ENCODE measurements around the gene BBS2. TPM values are rescaled to one million over a fixed set of nuclear protein-coding genes. Genes with fewer than 3 reads are reported as not detected.

BBS2 gene
- polyA plus RNA-seq, 2 of the 4 experiments (the other 2 are of a cell fraction): 44.4 to 61.4 TPM

DNA sequence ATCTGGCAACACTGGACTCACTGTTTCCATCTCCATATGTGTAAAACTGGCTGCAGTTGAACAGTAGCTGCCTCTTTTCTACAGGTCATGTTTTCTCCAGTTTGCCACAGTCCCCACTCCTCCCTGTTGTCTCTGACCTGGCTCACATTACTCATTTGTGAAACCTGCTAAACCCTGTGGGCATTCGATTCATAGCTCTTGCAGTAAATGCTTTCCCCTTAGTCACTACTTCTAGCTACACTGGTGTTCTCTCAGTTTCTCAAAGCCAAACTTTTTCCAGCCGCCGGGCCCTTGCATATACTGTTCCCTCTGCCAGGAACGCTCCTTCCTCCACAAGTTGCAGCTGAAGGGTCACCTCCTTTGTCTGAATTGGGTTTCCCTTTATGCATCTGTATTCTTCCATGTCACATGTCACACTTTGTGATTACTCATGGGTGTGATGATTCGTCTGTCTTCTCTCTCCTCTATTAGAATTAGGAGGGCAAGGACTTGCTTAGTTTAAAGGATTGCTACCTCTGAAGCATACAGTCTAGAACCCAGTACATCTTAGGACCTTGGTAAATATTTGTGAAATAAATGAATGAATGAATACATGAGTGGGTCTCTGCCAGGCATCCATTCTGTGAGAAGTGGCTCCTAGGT is 30.0 kb upstream of the BBS2 start:
- DNase-seq (ENCODE audit: low read depth in 1 of 2, low spot score in 1 of 2) (no peak), ATAC-seq (0 out of 6 replicates have a peak, but pooled peaks of 1 of the 2 experiments have one; percentile 19), FAIRE-seq (no peak)
- Histone ChIP-seq H3K4me2 (no peak overlapping the region), H3K9me3 (no peaks in the 10 kb centered on the region), H3K4me3 (no peak overlapping the region), H3K4me1 (no peaks in the 10 kb centered on the region), H3K27ac (no peak overlapping the region)
- TF ChIP-seq GATA3 (IDR thresholded peaks at IDR 0.05; ENCODE audit: borderline replicate concordance) (no peak), ZFP36 (IDR thresholded peaks at IDR 0.05; ENCODE audit: borderline replicate concordance, partially characterized antibody) (peak; percentile 66)
- ChIA-PET CTCF (interaction anchor here (0.7 to 2.3 kb wide), 6 partner anchors 12 to 151 kb away, joined by 3 to 7 read pairs (median 4); partner anchors contain the start of gene MT4), POLR2A (no interaction called here)
- WGBS (ENCODE audit: missing lambda C conversion rate): 66% methylated on average over 5 of the region's 5 CpGs

DNA sequence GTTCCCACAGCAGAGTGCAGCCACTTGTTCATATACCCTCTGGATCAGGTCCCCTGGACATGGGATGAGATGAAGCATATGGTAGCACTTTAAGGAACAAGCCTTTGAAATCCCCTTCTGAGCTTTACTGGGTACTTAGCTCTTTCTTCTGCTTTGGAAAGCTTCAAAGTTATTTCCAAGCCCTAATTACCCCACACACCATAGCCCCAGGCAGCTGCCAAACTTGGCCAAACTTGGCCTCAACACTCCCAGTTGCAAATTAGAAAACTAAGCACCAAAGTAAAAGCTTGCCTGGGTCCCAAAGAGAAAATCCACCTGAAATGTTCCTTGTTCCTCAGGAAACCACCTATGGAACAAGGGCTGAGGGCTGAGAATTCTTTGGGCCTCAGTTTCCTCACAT is 29.3 kb upstream of the BBS2 start:
- Histone ChIP-seq H3K4me2 (no peak overlapping the region), H3K4me3 (no peak overlapping the region), H3K27ac (no peak overlapping the region), H3K9me3 (no peaks in the 10 kb centered on the region), H3K4me1 (no peaks in the 10 kb centered on the region)
- DNase-seq (ENCODE audit: low read depth in 1 of 2, low spot score in 1 of 2) (no peak), ATAC-seq (no peak), FAIRE-seq (no peak)
- POLR2A ChIA-PET: no interaction called here
- CTCF ChIA-PET: interaction anchor here (0.7 to 2.3 kb wide), 4 partner anchors 12 to 28 kb away, joined by 3 to 7 read pairs (median 4); no protein-coding TSS in a partner anchor
- TF ChIP-seq NPAS2 (CRISPR knock-in tag; IDR thresholded peaks at IDR 0.05; ENCODE audit: borderline replicate concordance) (no peak), CBX8 (IDR thresholded peaks at IDR 0.05) (no peak), FOSB (CRISPR knock-in tag; IDR thresholded peaks at IDR 0.05) (no peak), EHF (CRISPR knock-in tag; IDR thresholded peaks at IDR 0.05) (no peak), MAFK (IDR thresholded peaks at IDR 0.05; ENCODE audit: partially characterized antibody) (no peak), HMGXB4 (CRISPR knock-in tag; IDR thresholded peaks at IDR 0.05; ENCODE audit: borderline replicate concordance) (no peak), ZNF302 (CRISPR knock-in tag; IDR thresholded peaks at IDR 0.05) (no peak), CTCF (IDR thresholded peaks at IDR 0.05) (no peak), ELK1 (IDR thresholded peaks at IDR 0.05; ENCODE audit: low read depth, low read length) (no peak), CEBPB (IDR thresholded peaks at IDR 0.05) (no peak), RNF2 (IDR thresholded peaks at IDR 0.05; ENCODE audit: borderline replicate concordance, low read depth) (no peak)

- no peak overlapping the region for H3K4me2 ChIP-seq
Observed at GRCh38 chr16:56547949-56548567, 28.2 kb upstream of the BBS2 start.

More at GRCh38 chr16:56547949-56548567, 28.2 kb upstream of the BBS2 start:
- CTCF ChIA-PET: interaction anchor here (0.9 to 1.8 kb wide), 2 partner anchors 34 to 45 kb away, joined by 3 to 6 read pairs; no protein-coding TSS in a partner anchor
- H3K4me3 ChIP-seq: no peak overlapping the region
- ATAC-seq (no peak), DNase-seq (ENCODE audit: low read depth in 1 of 2, low spot score in 1 of 2) (no peak), FAIRE-seq (no peak)
- H3K4me1 ChIP-seq: no peaks in the 10 kb centered on the region
- 79% methylated on average over 4 of the region's 4 CpGs for WGBS (ENCODE audit: missing lambda C conversion rate)
- H3K27ac ChIP-seq: no peak overlapping the region
- H3K9me3 ChIP-seq: no peaks in the 10 kb centered on the region
- POLR2A ChIA-PET: no interaction called here
- no peak for TF ChIP-seq MYC (IDR thresholded peaks at IDR 0.05; ENCODE audit: borderline replicate concordance, low read length)
- TF ChIP-seq RAD21 (conservative IDR thresholded peaks at IDR 0.05 in 1 of 2, IDR thresholded peaks at IDR 0.05 in 1 of 2): no peak
- TF ChIP-seq CBX8 (IDR thresholded peaks at IDR 0.05): no peak
- no peak for TF ChIP-seq CHD4 (IDR thresholded peaks at IDR 0.05; ENCODE audit: borderline replicate concordance)
- TF ChIP-seq HDAC2 (IDR thresholded peaks at IDR 0.05): no peak
- TF ChIP-seq KDM1A (IDR thresholded peaks at IDR 0.05; ENCODE audit: low read depth): no peak
- no peak for TF ChIP-seq CEBPB (IDR thresholded peaks at IDR 0.05)
- TF ChIP-seq TP53 (CRISPR knock-in tag; IDR thresholded peaks at IDR 0.05): no peak
- no peak for TF ChIP-seq RCOR1 (IDR thresholded peaks at IDR 0.05; ENCODE audit: low read depth, low read length)
- no peak for TF ChIP-seq ELK1 (IDR thresholded peaks at IDR 0.05; ENCODE audit: low read depth, low read length)
- TF ChIP-seq TFCP2L1 (CRISPR knock-in tag; IDR thresholded peaks at IDR 0.05): no peak
- TF ChIP-seq PHF8 (IDR thresholded peaks at IDR 0.05; ENCODE audit: borderline replicate concordance, low read depth): no peak
- TF ChIP-seq SMC3 (IDR thresholded peaks at IDR 0.05): no peak
- TF ChIP-seq POLR2A (IDR thresholded peaks at IDR 0.05; ENCODE audit: low read length): no peak
- no peak for TF ChIP-seq RNF2 (IDR thresholded peaks at IDR 0.05; ENCODE audit: borderline replicate concordance, low read depth)
- no peak for TF ChIP-seq JUNB (IDR thresholded peaks at IDR 0.05)
- TF ChIP-seq NR3C1 (IDR thresholded peaks at IDR 0.05): no peak
- TF ChIP-seq CBX2 (IDR thresholded peaks at IDR 0.05; ENCODE audit: borderline replicate concordance, low read depth): no peak
- no peak for TF ChIP-seq HOXA7 (CRISPR knock-in tag; IDR thresholded peaks at IDR 0.05)
- TF ChIP-seq POLR2AphosphoS2 (conservative IDR thresholded peaks at IDR 0.05; ENCODE audit: low read length): no peak

Data from A549 (cell line).